ENCODE measurements around the gene DEFB127. TPM values are rescaled to one million over a fixed set of nuclear protein-coding genes. Genes with fewer than 3 reads are reported as not detected.
"Not testable (repeated sequence)": the region's sequence is repeated elsewhere in the genome, so short reads cannot be mapped to it uniquely, and the experiment has no call there.

Gene DEFB127
- polyA plus RNA-seq, 2 donors, result not detected

DNA sequence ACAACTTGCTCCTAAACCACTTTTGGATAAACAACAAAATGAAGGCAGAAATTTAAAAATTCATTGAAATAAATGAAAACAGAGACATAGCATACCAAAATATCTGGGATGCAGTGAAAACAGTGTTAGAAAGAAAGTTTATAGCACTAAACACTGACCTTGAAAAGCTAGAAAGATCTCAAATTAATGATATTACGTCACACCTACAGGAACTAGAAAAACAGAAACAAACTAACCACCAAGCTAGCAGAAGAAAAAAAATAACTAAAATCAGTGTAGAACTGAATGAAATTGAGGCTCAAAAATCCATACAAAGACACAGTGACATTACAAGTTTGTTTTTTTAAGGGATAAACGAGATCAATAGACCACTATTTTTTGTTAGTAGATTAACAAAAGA, 27.0 kb downstream of the DEFB127 start:
- WGBS, 2 donors, result 55 to 57% methylated on average over 2 of the region's 2 CpGs
- H3K36me3 ChIP-seq (ENCODE audit: control insufficient read depth in 2 of 2, insufficient read depth in 2 of 2, low read length in 1 of 2), result no peaks in the 10 kb centered on the region
- H3K4me1 ChIP-seq (ENCODE audit: control insufficient read depth in 2 of 2, insufficient read depth in 2 of 2, low read length in 1 of 2), result no peaks in the 10 kb centered on the region
- no peaks in the 10 kb centered on the region for H3K9me3 ChIP-seq (ENCODE audit: control insufficient read depth in 2 of 2, insufficient read depth in 1 of 2, low read depth in 1 of 2, low read length in 1 of 2)
- no peak overlapping the region for H3K4me3 ChIP-seq (ENCODE audit: low read depth in 1 of 2, low read length in 2 of 2)
- H3K27me3 ChIP-seq (ENCODE audit: control insufficient read depth in 1 of 2, insufficient read depth in 2 of 2, low read length in 2 of 2), result no peaks in the 10 kb centered on the region
- H3K27ac ChIP-seq (ENCODE audit: low read depth in 2 of 2, low read length in 1 of 2), result no peak overlapping the region

DNA sequence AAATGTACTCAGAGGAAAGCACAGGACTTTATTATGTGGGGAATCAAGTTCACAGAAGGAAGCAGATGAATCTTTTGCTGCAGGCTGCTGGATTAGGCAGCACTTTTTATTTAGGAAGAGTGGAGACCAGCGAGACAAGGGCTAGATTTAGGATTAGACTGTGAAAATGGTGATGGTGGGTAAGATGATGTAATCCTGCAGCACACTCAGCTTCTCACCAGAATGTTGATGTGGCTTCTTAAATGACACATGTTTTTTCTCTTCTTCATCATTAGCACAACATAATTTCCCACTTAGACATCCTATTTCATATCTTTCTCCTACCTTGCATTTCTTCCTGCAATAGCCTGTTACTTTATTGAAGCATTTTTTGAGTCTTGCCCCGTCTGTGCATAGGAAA, 30.5 kb downstream of the DEFB127 start:
- WGBS, 2 donors, result 57 to 76% methylated on average over 2 of the region's 2 CpGs
- Histone ChIP-seq H3K36me3 (ENCODE audit: control insufficient read depth in 2 of 2, insufficient read depth in 2 of 2, low read length in 1 of 2) (no peaks in the 10 kb centered on the region), H3K4me3 (ENCODE audit: low read depth in 1 of 2, low read length in 2 of 2) (no peak overlapping the region), H3K27ac (ENCODE audit: low read depth in 2 of 2, low read length in 1 of 2) (no peak overlapping the region), H3K4me1 (ENCODE audit: control insufficient read depth in 2 of 2, insufficient read depth in 2 of 2, low read length in 1 of 2) (no peaks in the 10 kb centered on the region), H3K27me3 (ENCODE audit: control insufficient read depth in 1 of 2, insufficient read depth in 2 of 2, low read length in 2 of 2) (no peaks in the 10 kb centered on the region), H3K9me3 (ENCODE audit: control insufficient read depth in 2 of 2, insufficient read depth in 1 of 2, low read depth in 1 of 2, low read length in 1 of 2) (peaks cover 0 to 3% of the 10 kb centered on the region in 2 donors)

- WGBS, 2 donors, result 54 to 62% methylated on average over 7 of the region's 7 CpGs
- Histone ChIP-seq H3K9me3 (ENCODE audit: control insufficient read depth in 2 of 2, insufficient read depth in 1 of 2, low read depth in 1 of 2, low read length in 1 of 2) (peaks cover 0 to 3% of the 10 kb centered on the region in 2 donors), H3K36me3 (ENCODE audit: control insufficient read depth in 2 of 2, insufficient read depth in 2 of 2, low read length in 1 of 2) (no peaks in the 10 kb centered on the region), H3K27me3 (ENCODE audit: control insufficient read depth in 1 of 2, insufficient read depth in 2 of 2, low read length in 2 of 2) (no peaks in the 10 kb centered on the region), H3K4me1 (ENCODE audit: control insufficient read depth in 2 of 2, insufficient read depth in 2 of 2, low read length in 1 of 2) (no peaks in the 10 kb centered on the region), H3K27ac (ENCODE audit: low read depth in 2 of 2, low read length in 1 of 2) (no peak within 1 kb of the TSS), H3K4me3 (ENCODE audit: low read depth in 1 of 2, low read length in 2 of 2) (no peak within 1 kb of the TSS)
Observed at GRCh38 chr20:189611-190010, 32.4 kb downstream of the DEFB127 start, which contains the start of gene DEFB128. DEFB128 (minus strand) TSS chr20:189711; CDS start chr20:189623, 88 bp downstream.

DNA sequence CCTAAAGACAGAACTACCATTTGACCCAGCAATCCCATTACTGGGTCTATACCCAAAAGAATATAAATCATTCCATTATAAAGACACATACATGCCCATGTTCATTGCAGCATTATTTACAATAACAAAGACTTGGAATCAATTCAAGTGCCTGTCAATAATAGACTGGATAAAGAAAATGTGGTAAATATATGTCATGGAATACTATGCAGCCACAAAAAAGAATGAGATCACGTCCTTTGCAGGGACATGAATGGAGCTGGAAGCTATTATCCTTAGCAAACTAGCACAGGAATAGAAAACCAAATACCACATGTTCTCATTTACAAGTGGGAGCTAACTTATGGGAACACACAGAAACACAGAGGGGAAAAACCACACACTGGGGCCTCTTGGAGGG, 41.0 kb downstream of the DEFB127 start:
- Histone ChIP-seq H3K9me3 (ENCODE audit: control insufficient read depth in 2 of 2, insufficient read depth in 1 of 2, low read depth in 1 of 2, low read length in 1 of 2) (no peaks in the 10 kb centered on the region), H3K27me3 (ENCODE audit: control insufficient read depth in 1 of 2, insufficient read depth in 2 of 2, low read length in 2 of 2) (no peaks in the 10 kb centered on the region), H3K4me1 (ENCODE audit: control insufficient read depth in 2 of 2, insufficient read depth in 2 of 2, low read length in 1 of 2) (no peaks in the 10 kb centered on the region), H3K27ac (ENCODE audit: low read depth in 2 of 2, low read length in 1 of 2) (no peak overlapping the region), H3K4me3 (ENCODE audit: low read depth in 1 of 2, low read length in 2 of 2) (no peak overlapping the region), H3K36me3 (ENCODE audit: control insufficient read depth in 2 of 2, insufficient read depth in 2 of 2, low read length in 1 of 2) (no peaks in the 10 kb centered on the region)
- WGBS, 2 donors, result 77 to 80% methylated on average over 1 of the region's 1 CpG

GRCh38 chr20:199996-200395, 42.7 kb downstream of the DEFB127 start:
- Histone ChIP-seq H3K9me3 (ENCODE audit: control insufficient read depth in 2 of 2, insufficient read depth in 1 of 2, low read depth in 1 of 2, low read length in 1 of 2) (no peaks in the 10 kb centered on the region), H3K4me3 (ENCODE audit: low read depth in 1 of 2, low read length in 2 of 2) (no peak overlapping the region), H3K36me3 (ENCODE audit: control insufficient read depth in 2 of 2, insufficient read depth in 2 of 2, low read length in 1 of 2) (no peaks in the 10 kb centered on the region), H3K4me1 (ENCODE audit: control insufficient read depth in 2 of 2, insufficient read depth in 2 of 2, low read length in 1 of 2) (no peaks in the 10 kb centered on the region), H3K27me3 (ENCODE audit: control insufficient read depth in 1 of 2, insufficient read depth in 2 of 2, low read length in 2 of 2) (no peaks in the 10 kb centered on the region), H3K27ac (ENCODE audit: low read depth in 2 of 2, low read length in 1 of 2) (no peak overlapping the region)
- WGBS, 2 donors, result 58 to 59% methylated on average over 4 of the region's 4 CpGs

DNA sequence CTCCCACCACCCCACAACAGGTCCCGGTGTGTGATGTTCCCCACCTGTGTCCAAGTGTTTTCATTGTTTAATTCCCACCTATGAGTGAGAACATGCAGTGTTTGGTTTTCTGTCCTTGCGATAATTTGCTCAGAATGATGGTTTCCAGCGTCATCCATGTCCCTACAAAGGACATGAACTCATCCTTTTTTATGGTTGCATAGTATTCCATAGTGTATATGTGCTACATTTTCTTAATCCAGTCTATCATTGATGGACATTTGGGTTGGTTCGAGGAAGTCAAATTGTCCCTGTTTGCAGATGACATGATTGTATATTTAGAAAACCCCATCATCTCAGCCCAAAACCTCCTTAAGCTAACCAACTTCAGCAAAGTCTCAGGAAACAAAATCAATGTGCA, 46.4 kb downstream of the DEFB127 start:
- not testable (repeated sequence) for H3K4me3 ChIP-seq (ENCODE audit: low read depth in 1 of 2, low read length in 2 of 2); H3K27ac ChIP-seq (ENCODE audit: low read depth in 2 of 2, low read length in 1 of 2); H3K9me3 ChIP-seq (ENCODE audit: control insufficient read depth in 2 of 2, insufficient read depth in 1 of 2, low read depth in 1 of 2, low read length in 1 of 2); H3K27me3 ChIP-seq (ENCODE audit: control insufficient read depth in 1 of 2, insufficient read depth in 2 of 2, low read length in 2 of 2); H3K4me1 ChIP-seq (ENCODE audit: control insufficient read depth in 2 of 2, insufficient read depth in 2 of 2, low read length in 1 of 2); H3K36me3 ChIP-seq (ENCODE audit: control insufficient read depth in 2 of 2, insufficient read depth in 2 of 2, low read length in 1 of 2)
- WGBS, 2 donors, result 70 to 76% methylated on average over 4 of the region's 4 CpGs

Other genes with a start within 250 kb of the DEFB127 start
- not detected for gene DEFB125, start 69.8 kb upstream of the DEFB127 start, polyA plus RNA-seq
- not detected for gene DEFB126, start 14.9 kb upstream of the DEFB127 start, polyA plus RNA-seq
- gene DEFB128, start 32.3 kb downstream of the DEFB127 start, polyA plus RNA-seq, result not detected
- not detected for gene DEFB129, start 69.8 kb downstream of the DEFB127 start, polyA plus RNA-seq
- gene DEFB132, start 100.3 kb downstream of the DEFB127 start, polyA plus RNA-seq, result not detected
- 1 to 10 TPM; 1.9 TPM for gene C20orf96, start 133.3 kb downstream of the DEFB127 start, polyA plus RNA-seq
- gene ZCCHC3, start 140.1 kb downstream of the DEFB127 start, polyA plus RNA-seq, result 1 to 10 TPM; 5.7 to 6.2 TPM
- gene SOX12, start 168.1 kb downstream of the DEFB127 start, polyA plus RNA-seq, result 1 to 10 TPM; 2.2 to 2.4 TPM
- 1 to 10 TPM; 6.0 to 6.1 TPM for gene NRSN2, start 189.7 kb downstream of the DEFB127 start, polyA plus RNA-seq
- gene TRIB3, start 223.3 kb downstream of the DEFB127 start, polyA plus RNA-seq, result 10 to 100 TPM in 1 of 2 donors, 1 to 10 TPM in 1; 7.6 to 21.1 TPM